Measurements from ENCODE around the gene STXBP1. TPM values are rescaled to one million over a fixed set of nuclear protein-coding genes. Genes with fewer than 3 reads are reported as not detected.

The STXBP1 gene
- total and polyA plus RNA-seq, 2 of the 8 experiments (the other 6 are each of a cell fraction or from before 2014, with no cell fraction given): 11.5 to 60.9 TPM

- 0 out of 4 replicates have a peak, but pooled peaks of 1 of the 3 experiments have one; percentile 6 for TF ChIP-seq CTCF (IDR thresholded peaks at IDR 0.05; ENCODE audit: control extremely low read depth in 1 of 3, insufficient read depth in 1 of 3, low read depth in 1 of 3, low read length in 3 of 3)
- no peak for TF ChIP-seq BRCA1 (IDR thresholded peaks at IDR 0.05; ENCODE audit: low read depth, low read length)
- TF ChIP-seq MAX (IDR thresholded peaks at IDR 0.05): peak; percentile 8
Measured at GRCh38 chr9:127611899-127612790, at the start of gene STXBP1 (continued).
